ENCODE data around the gene PGAP2. TPM values are rescaled to one million over a fixed set of nuclear protein-coding genes. Genes with fewer than 3 reads are reported as not detected.

Gene PGAP2
- total and polyA plus RNA-seq, 2 of the 4 experiments (the other 2 are of a cell fraction): 10.6 to 31.3 TPM

DNA sequence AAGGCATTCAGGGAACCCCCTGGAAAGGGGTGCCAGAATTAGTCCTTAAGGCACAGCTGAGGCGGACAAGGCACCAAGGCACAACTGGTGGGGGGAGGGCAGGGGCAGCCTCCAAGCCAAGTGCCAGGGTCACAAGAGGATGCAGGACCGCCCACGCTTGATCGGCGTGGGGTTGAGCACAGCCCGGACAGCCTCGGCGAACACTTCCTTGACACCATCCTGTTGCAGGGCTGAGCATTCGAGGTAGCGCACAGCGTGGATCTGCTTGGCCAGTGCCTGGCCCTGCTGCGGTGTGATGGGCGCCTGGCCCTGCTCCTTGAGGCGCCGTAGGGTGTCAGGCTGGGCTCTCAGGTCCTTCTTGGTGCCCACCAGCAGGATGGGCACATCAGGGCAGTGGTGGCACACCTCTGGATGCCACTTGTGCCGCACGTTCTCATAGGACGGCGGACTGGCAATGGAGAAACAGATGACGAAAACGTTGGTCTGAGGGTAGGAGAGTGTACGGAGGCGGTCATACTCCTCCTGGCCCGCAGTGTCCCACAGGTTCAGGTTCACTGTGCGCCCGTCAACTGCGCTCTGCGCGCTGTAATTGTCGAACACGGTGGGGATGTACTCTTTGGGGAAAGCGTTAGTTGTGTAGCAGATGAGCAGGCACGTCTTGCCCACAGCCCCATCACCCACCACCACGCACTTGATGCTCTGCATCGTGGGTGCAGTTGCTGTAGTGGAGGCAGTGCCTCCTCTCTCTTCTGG, 19.2 kb downstream of the PGAP2 start:
- Histone ChIP-seq H2BK20ac (ENCODE audit: low read depth, low read length) (no peak overlapping the region), H4K20me1 (ENCODE audit: insufficient read depth, low read length) (peaks cover 45% of the 10 kb centered on the region), H3K27ac (ENCODE audit: insufficient read depth, low read length) (no peak overlapping the region), H3K4me3 (ENCODE audit: insufficient read depth, low read depth, low read length) (no peak overlapping the region), H3K36me3 (ENCODE audit: control insufficient read depth, insufficient read depth, low read length) (peaks cover 41% of the 10 kb centered on the region), H3K18ac (ENCODE audit: low read depth, low read length) (no peak overlapping the region), H3K9me1 (ENCODE audit: insufficient read depth, low read length) (peaks cover 34% of the 10 kb centered on the region), H4K5ac (ENCODE audit: low read depth, low read length) (no peak overlapping the region), H3K56ac (ENCODE audit: extremely low read depth, insufficient read depth, low read length) (no peak overlapping the region), H2BK15ac (ENCODE audit: low read depth, low read length) (no peak overlapping the region), H2AK5ac (ENCODE audit: low read depth, low read length) (no peak overlapping the region), H3K27me3 (ENCODE audit: control insufficient read depth, insufficient read depth, low read length) (no peaks in the 10 kb centered on the region), H3K4me1 (ENCODE audit: control insufficient read depth, insufficient read depth, low read length) (peaks cover 4% of the 10 kb centered on the region), H2BK5ac (ENCODE audit: low read depth, low read length, poor library complexity, severe bottlenecking) (no peak overlapping the region), H2AK9ac (replicated peaks; ENCODE audit: low read depth, low read length, poor library complexity) (no peak overlapping the region), H3K9me3 (ENCODE audit: control insufficient read depth, insufficient read depth, low read length) (no peaks in the 10 kb centered on the region), H4K91ac (ENCODE audit: insufficient read depth, low read depth, low read length) (no peak overlapping the region), H2BK120ac (ENCODE audit: low read depth, low read length) (no peak overlapping the region), H3K23ac (ENCODE audit: low read depth, low read length) (no peak overlapping the region), H2AFZ (replicated peaks; ENCODE audit: low read length, poor library complexity) (no peak overlapping the region), H3K4me2 (ENCODE audit: low read depth, low read length) (no peak overlapping the region), H3K14ac (replicated peaks; ENCODE audit: low read depth, low read length) (no peak overlapping the region), H4K8ac (ENCODE audit: low read depth in 2 of 2, low read length in 2 of 2) (no peak overlapping the region), H3K4ac (ENCODE audit: low read depth, low read length) (no peak overlapping the region), H3K9ac (ENCODE audit: low read depth, low read length) (no peak overlapping the region), H3K79me1 (ENCODE audit: low read depth in 1 of 2, low read length in 2 of 2) (peaks cover 29 to 62% of the 10 kb centered on the region in 2 experiments)
- TF ChIP-seq, protein P1, sequence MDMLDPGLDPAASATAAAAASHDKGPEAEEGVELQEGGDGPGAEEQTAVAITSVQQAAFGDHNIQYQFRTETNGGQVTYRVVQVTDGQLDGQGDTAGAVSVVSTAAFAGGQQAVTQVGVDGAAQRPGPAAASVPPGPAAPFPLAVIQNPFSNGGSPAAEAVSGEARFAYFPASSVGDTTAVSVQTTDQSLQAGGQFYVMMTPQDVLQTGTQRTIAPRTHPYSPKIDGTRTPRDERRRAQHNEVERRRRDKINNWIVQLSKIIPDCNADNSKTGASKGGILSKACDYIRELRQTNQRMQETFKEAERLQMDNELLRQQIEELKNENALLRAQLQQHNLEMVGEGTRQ (IDR thresholded peaks at IDR 0.05; ENCODE audit: low read depth, low read length): no peak
- TF ChIP-seq RAD21 (IDR thresholded peaks at IDR 0.05; ENCODE audit: low read length): no peak
- TF ChIP-seq NFE2L2 (IDR thresholded peaks at IDR 0.05; ENCODE audit: low read depth, low read length): no peak
- TF ChIP-seq POLR2A (IDR thresholded peaks at IDR 0.05; ENCODE audit: low read depth, low read length): no peak
- no peak for TF ChIP-seq CHD1 (IDR thresholded peaks at IDR 0.05; ENCODE audit: low read depth, low read length)
- TF ChIP-seq MAFK (IDR thresholded peaks at IDR 0.05; ENCODE audit: low read depth, low read length): no peak
- TF ChIP-seq MXI1 (IDR thresholded peaks at IDR 0.05; ENCODE audit: borderline replicate concordance, low read depth, low read length): no peak
- TF ChIP-seq CEBPB (IDR thresholded peaks at IDR 0.05; ENCODE audit: low read depth, low read length): no peak
- no peak for TF ChIP-seq RCOR1 (IDR thresholded peaks at IDR 0.05; ENCODE audit: insufficient replicate concordance, low read length)
- TF ChIP-seq FOS (IDR thresholded peaks at IDR 0.05; ENCODE audit: low read depth, low read length): no peak
- TF ChIP-seq, protein P2, sequence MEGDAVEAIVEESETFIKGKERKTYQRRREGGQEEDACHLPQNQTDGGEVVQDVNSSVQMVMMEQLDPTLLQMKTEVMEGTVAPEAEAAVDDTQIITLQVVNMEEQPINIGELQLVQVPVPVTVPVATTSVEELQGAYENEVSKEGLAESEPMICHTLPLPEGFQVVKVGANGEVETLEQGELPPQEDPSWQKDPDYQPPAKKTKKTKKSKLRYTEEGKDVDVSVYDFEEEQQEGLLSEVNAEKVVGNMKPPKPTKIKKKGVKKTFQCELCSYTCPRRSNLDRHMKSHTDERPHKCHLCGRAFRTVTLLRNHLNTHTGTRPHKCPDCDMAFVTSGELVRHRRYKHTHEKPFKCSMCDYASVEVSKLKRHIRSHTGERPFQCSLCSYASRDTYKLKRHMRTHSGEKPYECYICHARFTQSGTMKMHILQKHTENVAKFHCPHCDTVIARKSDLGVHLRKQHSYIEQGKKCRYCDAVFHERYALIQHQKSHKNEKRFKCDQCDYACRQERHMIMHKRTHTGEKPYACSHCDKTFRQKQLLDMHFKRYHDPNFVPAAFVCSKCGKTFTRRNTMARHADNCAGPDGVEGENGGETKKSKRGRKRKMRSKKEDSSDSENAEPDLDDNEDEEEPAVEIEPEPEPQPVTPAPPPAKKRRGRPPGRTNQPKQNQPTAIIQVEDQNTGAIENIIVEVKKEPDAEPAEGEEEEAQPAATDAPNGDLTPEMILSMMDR (conservative IDR thresholded peaks at IDR 0.05; ENCODE audit: low read depth, low read length): no peak
- TF ChIP-seq ELK1 (IDR thresholded peaks at IDR 0.05; ENCODE audit: borderline replicate concordance, low read depth, low read length): no peak
- TF ChIP-seq MAZ (IDR thresholded peaks at IDR 0.05; ENCODE audit: borderline replicate concordance, low read depth, low read length): no peak
- dilution Hi-C loops (cut with HindIII; ENCODE audit: low sequenced_read_pairs, unreplicated experiment): no loop called here
- TSS peak; percentile 63 for BruUV-seq (replicated peaks)
- ChIA-PET POLR2A (ENCODE audit: unreplicated experiment) (no interaction called here), CTCF (interaction anchor here (1.2 kb wide), 1 partner anchor 14 kb away, joined by 3 read pairs; no protein-coding TSS in a partner anchor)
- in situ Hi-C loops (cut with MboI; ENCODE audit: low sequenced_read_pairs): no loop called here
- 95% methylated on average over 14 of the region's 35 CpGs; no CpG with 5 or more reads in 1 of the 2 experiments for WGBS, 2 experiments (ENCODE audit: extremely low coverage in 2 of 2, insufficient read length in 1 of 2)
- ATAC-seq (ENCODE audit: low read depth) (no peak), DNase-seq (no peak)
- intact Hi-C loops (cut with micrococcal nuclease): no loop called here
